ENCODE results near the gene GPR135. TPM values are rescaled to one million over a fixed set of nuclear protein-coding genes. Genes with fewer than 3 reads are reported as not detected.

Gene GPR135, protein sequence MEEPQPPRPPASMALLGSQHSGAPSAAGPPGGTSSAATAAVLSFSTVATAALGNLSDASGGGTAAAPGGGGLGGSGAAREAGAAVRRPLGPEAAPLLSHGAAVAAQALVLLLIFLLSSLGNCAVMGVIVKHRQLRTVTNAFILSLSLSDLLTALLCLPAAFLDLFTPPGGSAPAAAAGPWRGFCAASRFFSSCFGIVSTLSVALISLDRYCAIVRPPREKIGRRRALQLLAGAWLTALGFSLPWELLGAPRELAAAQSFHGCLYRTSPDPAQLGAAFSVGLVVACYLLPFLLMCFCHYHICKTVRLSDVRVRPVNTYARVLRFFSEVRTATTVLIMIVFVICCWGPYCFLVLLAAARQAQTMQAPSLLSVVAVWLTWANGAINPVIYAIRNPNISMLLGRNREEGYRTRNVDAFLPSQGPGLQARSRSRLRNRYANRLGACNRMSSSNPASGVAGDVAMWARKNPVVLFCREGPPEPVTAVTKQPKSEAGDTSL
- total RNA-seq = 10 to 100 TPM in 1 of 2 donors, 1 to 10 TPM in 1; 2.3 to 12.4 TPM

GRCh38 chr14:59465316-59466135 is at the start of gene GPR135:
Gene GPR135 (minus strand): TSS chr14:59465380. CDS start chr14:59465226, 154 bp downstream.
- Histone ChIP-seq H3K36me3 (no peaks in the 10 kb centered on the region), H3K27me3 (replicated peaks; ENCODE audit: insufficient read depth) (no peaks in the 10 kb centered on the region), H3K4me1 (replicated peaks) (no peaks in the 10 kb centered on the region), H3K9me3 (no peaks in the 10 kb centered on the region), H3K27ac (peak within 1 kb of the TSS; percentile 80 to 82), H3K4me3 (peak within 1 kb of the TSS; percentile 63 to 66)
- intact Hi-C loops (cut with DNase I) = no loop called here
- peak; percentile 46 for DNase-seq (ENCODE audit: low spot score)
- WGBS = 18% methylated on average over 40 of the region's 40 CpGs
- TF ChIP-seq POLR2AphosphoS5 (IDR thresholded peaks at IDR 0.05) (no peak), POLR2A (IDR thresholded peaks at IDR 0.05) (no peak)
- TF ChIP-seq, protein P1, sequence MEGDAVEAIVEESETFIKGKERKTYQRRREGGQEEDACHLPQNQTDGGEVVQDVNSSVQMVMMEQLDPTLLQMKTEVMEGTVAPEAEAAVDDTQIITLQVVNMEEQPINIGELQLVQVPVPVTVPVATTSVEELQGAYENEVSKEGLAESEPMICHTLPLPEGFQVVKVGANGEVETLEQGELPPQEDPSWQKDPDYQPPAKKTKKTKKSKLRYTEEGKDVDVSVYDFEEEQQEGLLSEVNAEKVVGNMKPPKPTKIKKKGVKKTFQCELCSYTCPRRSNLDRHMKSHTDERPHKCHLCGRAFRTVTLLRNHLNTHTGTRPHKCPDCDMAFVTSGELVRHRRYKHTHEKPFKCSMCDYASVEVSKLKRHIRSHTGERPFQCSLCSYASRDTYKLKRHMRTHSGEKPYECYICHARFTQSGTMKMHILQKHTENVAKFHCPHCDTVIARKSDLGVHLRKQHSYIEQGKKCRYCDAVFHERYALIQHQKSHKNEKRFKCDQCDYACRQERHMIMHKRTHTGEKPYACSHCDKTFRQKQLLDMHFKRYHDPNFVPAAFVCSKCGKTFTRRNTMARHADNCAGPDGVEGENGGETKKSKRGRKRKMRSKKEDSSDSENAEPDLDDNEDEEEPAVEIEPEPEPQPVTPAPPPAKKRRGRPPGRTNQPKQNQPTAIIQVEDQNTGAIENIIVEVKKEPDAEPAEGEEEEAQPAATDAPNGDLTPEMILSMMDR (IDR thresholded peaks at IDR 0.05) = no peak

DNA sequence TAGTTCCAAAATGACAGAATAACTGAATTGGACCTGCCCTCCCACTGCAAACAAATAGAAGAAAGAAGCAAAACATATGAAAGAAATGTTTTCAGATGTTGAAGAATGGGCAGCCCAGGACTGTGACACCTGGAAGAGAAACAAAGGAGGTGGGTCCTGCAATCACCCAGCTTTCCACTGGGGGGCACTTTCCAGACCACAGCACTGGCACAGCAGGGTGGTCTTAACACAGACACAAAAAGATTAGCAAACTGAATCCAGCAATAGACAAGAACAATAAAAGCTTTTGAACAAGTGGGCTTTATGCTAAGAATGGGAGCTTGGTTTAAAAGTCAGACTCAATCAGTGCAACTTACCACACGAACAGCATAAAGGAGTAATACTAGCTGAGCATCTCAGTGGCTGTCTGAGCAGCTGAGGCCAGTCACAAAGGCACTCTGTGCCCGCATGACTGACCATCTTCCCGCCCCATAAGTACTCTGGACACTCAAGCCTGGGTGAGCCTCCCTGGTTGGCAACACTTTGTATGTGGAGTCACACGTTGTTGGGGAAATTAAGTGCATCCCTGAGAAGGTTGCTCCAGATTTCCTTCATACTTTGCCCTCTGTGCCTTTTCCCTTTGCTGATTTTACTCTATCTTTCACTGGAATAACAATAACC is 46.9 kb upstream of the GPR135 start:
- H3K36me3 ChIP-seq = no peaks in the 10 kb centered on the region
- no peaks in the 10 kb centered on the region for H3K9me3 ChIP-seq
- no peak overlapping the region for H3K4me3 ChIP-seq
- no peaks in the 10 kb centered on the region for H3K4me1 ChIP-seq (replicated peaks)
- intact Hi-C loops (cut with DNase I) = no loop called here
- H3K27ac ChIP-seq = no peak overlapping the region
- TF ChIP-seq POLR2A (IDR thresholded peaks at IDR 0.05) (no peak), POLR2AphosphoS5 (IDR thresholded peaks at IDR 0.05) (no peak)
- TF ChIP-seq, protein P1 (IDR thresholded peaks at IDR 0.05) = no peak
- 71% methylated on average over 4 of the region's 4 CpGs for WGBS
- no peak for DNase-seq (ENCODE audit: low spot score)
- no peaks in the 10 kb centered on the region for H3K27me3 ChIP-seq (replicated peaks; ENCODE audit: insufficient read depth)

- no peaks in the 10 kb centered on the region for H3K27me3 ChIP-seq (replicated peaks; ENCODE audit: insufficient read depth)
- intact Hi-C loops (cut with DNase I) = no loop called here
- no peak overlapping the region for H3K4me3 ChIP-seq
- WGBS = 24% methylated on average over 3 of the region's 3 CpGs
- H3K27ac ChIP-seq = no peak overlapping the region
- H3K36me3 ChIP-seq = no peaks in the 10 kb centered on the region
- H3K4me1 ChIP-seq (replicated peaks) = no peaks in the 10 kb centered on the region
- no peaks in the 10 kb centered on the region for H3K9me3 ChIP-seq
- TF ChIP-seq, protein P1 (IDR thresholded peaks at IDR 0.05) = no peak
- TF ChIP-seq POLR2AphosphoS5 (IDR thresholded peaks at IDR 0.05) = no peak
- TF ChIP-seq POLR2A (IDR thresholded peaks at IDR 0.05) = no peak
- DNase-seq (ENCODE audit: low spot score) = no peak
Observed at GRCh38 chr14:59510966-59511365, 45.8 kb upstream of the GPR135 start.

- no peak for DNase-seq (ENCODE audit: low spot score)
- Histone ChIP-seq H3K9me3 (no peaks in the 10 kb centered on the region), H3K36me3 (no peaks in the 10 kb centered on the region), H3K4me1 (replicated peaks) (no peaks in the 10 kb centered on the region), H3K27ac (no peak overlapping the region), H3K4me3 (no peak overlapping the region), H3K27me3 (replicated peaks; ENCODE audit: insufficient read depth) (no peaks in the 10 kb centered on the region)
- intact Hi-C loops (cut with DNase I) = no loop called here
- TF ChIP-seq POLR2A (IDR thresholded peaks at IDR 0.05) = no peak
- TF ChIP-seq, protein P1 (IDR thresholded peaks at IDR 0.05) = no peak
- TF ChIP-seq POLR2AphosphoS5 (IDR thresholded peaks at IDR 0.05) = no peak
- 93% methylated on average over 2 of the region's 2 CpGs for WGBS
Observed at GRCh38 chr14:59510001-59510400, 44.8 kb upstream of the GPR135 start.
